GM12891 (cell line): ENCODE data around the gene FSHR.

Source experiments
- DNase-seq: peaks from one replicate; pipeline ENCODE4 v3.0.0; 2011; ENCODE audit warnings: low spot score; ENCODE audit not compliant: insufficient read length
- FAIRE-seq: peaks from 2 replicates; lab custom pipeline; 2011; peaks lifted over from hg19 to GRCh38; lab: Jason Lieb, UNC
- PAX5 ChIP-seq: IDR thresholded peaks from 2 replicates; pipeline ENCODE4 v1.6.1; 2011; ENCODE audit warnings: low read length, moderate library complexity, mild to moderate bottlenecking; ENCODE audit not compliant: insufficient read depth, severe bottlenecking
- POLR2A ChIP-seq: IDR thresholded peaks from 2 replicates; pipeline ENCODE4 v1.6.1; 2011; ENCODE audit warnings: low read depth, low read length, control low read depth
- POLR2AphosphoS5 ChIP-seq: IDR thresholded peaks from 2 replicates; pipeline ENCODE4 v1.6.1; 2011; ENCODE audit warnings: low read depth, low read length, control low read depth
- POU2F2 ChIP-seq: IDR thresholded peaks from 2 replicates; pipeline ENCODE4 v1.6.1; 2011; ENCODE audit warnings: low read depth, mild to moderate bottlenecking, control low read depth, low read length, moderate library complexity
- SPI1 ChIP-seq: IDR thresholded peaks from 2 replicates; pipeline ENCODE4 v1.6.1; 2011; ENCODE audit warnings: low read depth, low read length, control low read depth
- TAF1 ChIP-seq: IDR thresholded peaks from 2 replicates; pipeline ENCODE4 v1.6.1; 2011; ENCODE audit warnings: low read depth, low read length, control low read depth

FSHR gene

GRCh38 chr2:49037197-49037596 is 117.1 kb downstream of the FSHR start:
- no peak for DNase-seq
- TF ChIP-seq POU2F2 = no peak
- TF ChIP-seq PAX5 = no peak
- TF ChIP-seq SPI1 = no peak
- no peak for TF ChIP-seq TAF1
- TF ChIP-seq POLR2AphosphoS5 = no peak
- no peak for TF ChIP-seq POLR2A
- no peak for FAIRE-seq

- no peak for TF ChIP-seq PAX5
- no peak for TF ChIP-seq TAF1
- TF ChIP-seq POLR2AphosphoS5 = no peak
- TF ChIP-seq SPI1 = no peak
- no peak for TF ChIP-seq POU2F2
- no peak for TF ChIP-seq POLR2A
- DNase-seq (no peak), FAIRE-seq (no peak)
These were observed 118.8 kb downstream of the FSHR start for GRCh38 chr2:49035481-49035880.

GRCh38 chr2:49033394-49034185 is 120.7 kb downstream of the FSHR start:
- DNase-seq (no peak), FAIRE-seq (no peak)
- TF ChIP-seq POLR2AphosphoS5 (no peak), TAF1 (no peak), SPI1 (no peak), POLR2A (no peak), POU2F2 (no peak), PAX5 (no peak)

GRCh38 chr2:49032936-49033335 is 121.4 kb downstream of the FSHR start:
- DNase-seq (no peak), FAIRE-seq (no peak)
- TF ChIP-seq TAF1 (no peak), POU2F2 (no peak)

- DNase-seq (no peak), FAIRE-seq (no peak)
- no peak for TF ChIP-seq PAX5
These were observed 122.2 kb downstream of the FSHR start for GRCh38 chr2:49032126-49032525.

- FAIRE-seq = no peak
- no peak for TF ChIP-seq POLR2AphosphoS5
- TF ChIP-seq TAF1 = no peak
- TF ChIP-seq PAX5 = no peak
- no peak for TF ChIP-seq SPI1
- no peak for TF ChIP-seq POU2F2
- TF ChIP-seq POLR2A = no peak
- DNase-seq = no peak
These were observed 124.9 kb downstream of the FSHR start for GRCh38 chr2:49029406-49029805.

- DNase-seq (peak; percentile 8), FAIRE-seq (peak; percentile 84)
- TF ChIP-seq SPI1 (no peak), PAX5 (no peak), POU2F2 (no peak), POLR2AphosphoS5 (no peak), TAF1 (no peak), POLR2A (no peak)
These were observed 126.2 kb downstream of the FSHR start for GRCh38 chr2:49028101-49028500.

GRCh38 chr2:49026706-49027105 is 127.6 kb downstream of the FSHR start:
- FAIRE-seq = no peak
- no peak for DNase-seq
- TF ChIP-seq POU2F2 (no peak), POLR2AphosphoS5 (no peak), TAF1 (no peak), POLR2A (no peak), PAX5 (no peak), SPI1 (no peak)

GRCh38 chr2:49021271-49021670 is 133.0 kb downstream of the FSHR start:
- TF ChIP-seq POLR2AphosphoS5 = no peak
- TF ChIP-seq TAF1 = no peak
- no peak for TF ChIP-seq POLR2A
- TF ChIP-seq SPI1 = no peak
- TF ChIP-seq POU2F2 = no peak
- TF ChIP-seq PAX5 = no peak
- no peak for FAIRE-seq
- DNase-seq = no peak

- FAIRE-seq = no peak
- DNase-seq = no peak
- TF ChIP-seq SPI1 (no peak), POLR2AphosphoS5 (no peak), TAF1 (no peak), POLR2A (no peak), POU2F2 (no peak), PAX5 (no peak)
These were observed 149.1 kb downstream of the FSHR start for GRCh38 chr2:49005261-49005660.
